ENCODE results near the gene PLXDC2.

PLXDC2 gene

GRCh38 chr10:20118119-20118518, 301.9 kb downstream of the PLXDC2 start:
- no peak overlapping the region for H3K27ac ChIP-seq
- no peak overlapping the region for H3K4me3 ChIP-seq
- no peaks in the 10 kb centered on the region for H3K27me3 ChIP-seq
- no peaks in the 10 kb centered on the region for H3K4me1 ChIP-seq
- intact Hi-C loops (cut with DNase I; ENCODE audit: low total_unique reads): no loop called here
- no peak for TF ChIP-seq CTCF (IDR thresholded peaks at IDR 0.05)
- no peaks in the 10 kb centered on the region for H3K36me3 ChIP-seq
- H3K9me3 ChIP-seq: no peaks in the 10 kb centered on the region
- DNase-seq: no peak

GRCh38 chr10:20128811-20129210, 312.6 kb downstream of the PLXDC2 start:
- H3K36me3 ChIP-seq: no peaks in the 10 kb centered on the region
- H3K4me3 ChIP-seq: no peak overlapping the region
- H3K27me3 ChIP-seq: no peaks in the 10 kb centered on the region
- no peak for TF ChIP-seq CTCF (IDR thresholded peaks at IDR 0.05)
- H3K9me3 ChIP-seq: peaks cover 0 to 16% (median 3%) of the 10 kb centered on the region in 3 donors
- no peak overlapping the region for H3K27ac ChIP-seq
- intact Hi-C loops (cut with DNase I; ENCODE audit: low total_unique reads): no loop called here
- no peak for DNase-seq
- H3K4me1 ChIP-seq: no peaks in the 10 kb centered on the region

GRCh38 chr10:20132816-20133215, 316.6 kb downstream of the PLXDC2 start:
- H3K4me1 ChIP-seq: no peaks in the 10 kb centered on the region
- no peak overlapping the region for H3K4me3 ChIP-seq
- intact Hi-C loops (cut with DNase I; ENCODE audit: low total_unique reads): no loop called here
- peaks cover 0 to 7% (median 0%) of the 10 kb centered on the region in 3 donors for H3K36me3 ChIP-seq
- no peak for DNase-seq
- H3K27ac ChIP-seq: no peak overlapping the region
- H3K9me3 ChIP-seq: peaks cover 3 to 26% (median 4%) of the 10 kb centered on the region in 3 donors
- no peaks in the 10 kb centered on the region for H3K27me3 ChIP-seq
- TF ChIP-seq CTCF (IDR thresholded peaks at IDR 0.05): no peak

GRCh38 chr10:20133669-20134189, 317.5 kb downstream of the PLXDC2 start:
- intact Hi-C loops (cut with DNase I; ENCODE audit: low total_unique reads): no loop called here
- no peak overlapping the region for H3K4me3 ChIP-seq
- no peaks in the 10 kb centered on the region for H3K4me1 ChIP-seq
- no peaks in the 10 kb centered on the region for H3K27me3 ChIP-seq
- H3K27ac ChIP-seq: no peak overlapping the region
- H3K9me3 ChIP-seq: peaks cover 3 to 26% (median 4%) of the 10 kb centered on the region in 3 donors
- peaks cover 0 to 7% (median 0%) of the 10 kb centered on the region in 3 donors for H3K36me3 ChIP-seq
- no peak for TF ChIP-seq CTCF (IDR thresholded peaks at IDR 0.05)
- DNase-seq: no peak

- TF ChIP-seq CTCF (IDR thresholded peaks at IDR 0.05): no peak
- no peak overlapping the region for H3K4me3 ChIP-seq
- intact Hi-C loops (cut with DNase I; ENCODE audit: low total_unique reads): no loop called here
- no peaks in the 10 kb centered on the region for H3K4me1 ChIP-seq
- DNase-seq: no peak
- H3K36me3 ChIP-seq: peaks cover 0 to 10% (median 0%) of the 10 kb centered on the region in 3 donors
- no peak overlapping the region for H3K27ac ChIP-seq
- no peaks in the 10 kb centered on the region for H3K9me3 ChIP-seq
- no peaks in the 10 kb centered on the region for H3K27me3 ChIP-seq
Measured at GRCh38 chr10:20142311-20142710, 326.1 kb downstream of the PLXDC2 start.

- intact Hi-C loops (cut with DNase I; ENCODE audit: low total_unique reads): no loop called here
- no peak for TF ChIP-seq CTCF (IDR thresholded peaks at IDR 0.05)
- no peaks in the 10 kb centered on the region for H3K9me3 ChIP-seq
- DNase-seq: no peak
- no peaks in the 10 kb centered on the region for H3K4me1 ChIP-seq
- H3K4me3 ChIP-seq: no peak overlapping the region
- peaks cover 0 to 10% (median 0%) of the 10 kb centered on the region in 3 donors for H3K36me3 ChIP-seq
- H3K27ac ChIP-seq: no peak overlapping the region
- no peaks in the 10 kb centered on the region for H3K27me3 ChIP-seq
Measured at GRCh38 chr10:20144268-20144667, 328.0 kb downstream of the PLXDC2 start.

Data from tibial artery (tissue), 4 donors.